Panc1 (cell line): ENCODE measurements around the gene SLC38A10.

Experiments
- TF ChIP-seq, protein P1 (sequence below): fragments of 450-650 bp; IDR thresholded peaks from 2 replicates; pipeline ENCODE4 v1.5.1; 2017; ENCODE audit warnings: mild to moderate bottlenecking
- TF ChIP-seq, protein P2 (sequence below), 2 experiments: IDR thresholded peaks; 2 replicates each; pipeline ENCODE4 v1.6.1; 2011 to 2012; ENCODE audit warnings: low read depth in 2 of 2, control low read depth in 1 of 2, low read length in 1 of 2, mild to moderate bottlenecking in 1 of 2, moderate library complexity in 1 of 2; ENCODE audit not compliant: insufficient read depth in 1 of 2

DNA sequence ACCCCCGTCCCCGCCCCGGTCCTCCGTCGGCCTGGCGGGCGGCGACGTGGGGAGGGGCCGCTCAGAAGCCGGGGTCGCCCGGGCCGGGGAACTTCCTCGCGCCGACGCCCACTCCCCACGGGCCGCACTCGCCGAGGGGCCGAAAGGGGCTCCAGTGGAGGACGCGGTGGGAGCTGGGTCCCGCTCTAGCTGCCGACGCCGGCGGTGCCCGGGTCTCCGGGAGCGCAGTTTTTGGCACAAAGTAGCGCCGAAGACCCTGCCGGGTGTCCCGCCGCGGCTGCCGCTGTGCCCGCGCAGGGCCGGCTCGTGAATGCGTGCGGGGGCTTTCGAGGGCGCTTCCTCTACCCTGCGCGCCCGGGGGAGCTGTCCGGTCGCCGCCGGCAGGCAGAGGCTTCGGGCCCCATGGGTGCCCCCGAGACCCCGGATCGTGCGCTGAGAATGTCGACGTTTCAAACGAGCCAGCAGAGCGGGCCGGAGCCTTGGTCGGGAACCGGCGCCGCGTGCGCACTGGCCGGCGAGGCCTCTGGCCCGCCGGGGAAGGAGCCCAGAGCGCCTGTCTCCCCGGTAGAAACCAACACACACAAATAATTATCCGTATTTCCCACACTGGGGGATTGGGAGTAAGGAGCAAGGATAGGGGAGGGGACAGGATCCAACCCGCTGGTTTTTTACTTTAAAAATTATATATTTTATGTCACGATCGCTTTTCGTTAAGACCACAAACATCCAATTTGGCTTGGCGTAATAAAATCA lies 46.6 kb upstream of the SLC38A10 start:
- TF ChIP-seq, protein P1, sequence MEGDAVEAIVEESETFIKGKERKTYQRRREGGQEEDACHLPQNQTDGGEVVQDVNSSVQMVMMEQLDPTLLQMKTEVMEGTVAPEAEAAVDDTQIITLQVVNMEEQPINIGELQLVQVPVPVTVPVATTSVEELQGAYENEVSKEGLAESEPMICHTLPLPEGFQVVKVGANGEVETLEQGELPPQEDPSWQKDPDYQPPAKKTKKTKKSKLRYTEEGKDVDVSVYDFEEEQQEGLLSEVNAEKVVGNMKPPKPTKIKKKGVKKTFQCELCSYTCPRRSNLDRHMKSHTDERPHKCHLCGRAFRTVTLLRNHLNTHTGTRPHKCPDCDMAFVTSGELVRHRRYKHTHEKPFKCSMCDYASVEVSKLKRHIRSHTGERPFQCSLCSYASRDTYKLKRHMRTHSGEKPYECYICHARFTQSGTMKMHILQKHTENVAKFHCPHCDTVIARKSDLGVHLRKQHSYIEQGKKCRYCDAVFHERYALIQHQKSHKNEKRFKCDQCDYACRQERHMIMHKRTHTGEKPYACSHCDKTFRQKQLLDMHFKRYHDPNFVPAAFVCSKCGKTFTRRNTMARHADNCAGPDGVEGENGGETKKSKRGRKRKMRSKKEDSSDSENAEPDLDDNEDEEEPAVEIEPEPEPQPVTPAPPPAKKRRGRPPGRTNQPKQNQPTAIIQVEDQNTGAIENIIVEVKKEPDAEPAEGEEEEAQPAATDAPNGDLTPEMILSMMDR, result no peak
- TF ChIP-seq, protein P2, sequence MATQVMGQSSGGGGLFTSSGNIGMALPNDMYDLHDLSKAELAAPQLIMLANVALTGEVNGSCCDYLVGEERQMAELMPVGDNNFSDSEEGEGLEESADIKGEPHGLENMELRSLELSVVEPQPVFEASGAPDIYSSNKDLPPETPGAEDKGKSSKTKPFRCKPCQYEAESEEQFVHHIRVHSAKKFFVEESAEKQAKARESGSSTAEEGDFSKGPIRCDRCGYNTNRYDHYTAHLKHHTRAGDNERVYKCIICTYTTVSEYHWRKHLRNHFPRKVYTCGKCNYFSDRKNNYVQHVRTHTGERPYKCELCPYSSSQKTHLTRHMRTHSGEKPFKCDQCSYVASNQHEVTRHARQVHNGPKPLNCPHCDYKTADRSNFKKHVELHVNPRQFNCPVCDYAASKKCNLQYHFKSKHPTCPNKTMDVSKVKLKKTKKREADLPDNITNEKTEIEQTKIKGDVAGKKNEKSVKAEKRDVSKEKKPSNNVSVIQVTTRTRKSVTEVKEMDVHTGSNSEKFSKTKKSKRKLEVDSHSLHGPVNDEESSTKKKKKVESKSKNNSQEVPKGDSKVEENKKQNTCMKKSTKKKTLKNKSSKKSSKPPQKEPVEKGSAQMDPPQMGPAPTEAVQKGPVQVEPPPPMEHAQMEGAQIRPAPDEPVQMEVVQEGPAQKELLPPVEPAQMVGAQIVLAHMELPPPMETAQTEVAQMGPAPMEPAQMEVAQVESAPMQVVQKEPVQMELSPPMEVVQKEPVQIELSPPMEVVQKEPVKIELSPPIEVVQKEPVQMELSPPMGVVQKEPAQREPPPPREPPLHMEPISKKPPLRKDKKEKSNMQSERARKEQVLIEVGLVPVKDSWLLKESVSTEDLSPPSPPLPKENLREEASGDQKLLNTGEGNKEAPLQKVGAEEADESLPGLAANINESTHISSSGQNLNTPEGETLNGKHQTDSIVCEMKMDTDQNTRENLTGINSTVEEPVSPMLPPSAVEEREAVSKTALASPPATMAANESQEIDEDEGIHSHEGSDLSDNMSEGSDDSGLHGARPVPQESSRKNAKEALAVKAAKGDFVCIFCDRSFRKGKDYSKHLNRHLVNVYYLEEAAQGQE (IDR thresholded peaks at IDR 0.05; ENCODE audit: insufficient read depth in 1 of 2, low read depth in 2 of 2, low read length in 1 of 2), result no peak
